ENCODE measurements around the gene COL4A6. TPM values are rescaled to one million over a fixed set of nuclear protein-coding genes. Genes with fewer than 3 reads are reported as not detected.

Gene COL4A6
- polyA plus RNA-seq, 1 donor from 2014 or later, result 1.6 TPM

GRCh38 chrX:108456971-108457477, 18.8 kb upstream of the COL4A6 start:
- Histone ChIP-seq H3K27me3 (ENCODE audit: insufficient read depth, low read depth, low read length) (no peaks in the 10 kb centered on the region), H3K9me2 (ENCODE audit: insufficient read depth, low read length) (no peaks in the 10 kb centered on the region), H3K79me2 (replicated peaks; ENCODE audit: insufficient read depth, low read length) (peaks cover 4% of the 10 kb centered on the region), H3F3A (ENCODE audit: insufficient read depth, low read length, poor library complexity, severe bottlenecking) (no peaks in the 10 kb centered on the region), H3K9me3 (ENCODE audit: low read length) (no peaks in the 10 kb centered on the region), H3K4me2 (ENCODE audit: low read length) (no peak overlapping the region), H2AFZ (ENCODE audit: low read depth, low read length) (no peak overlapping the region), H3K36me3 (ENCODE audit: insufficient read depth, low read length) (no peaks in the 10 kb centered on the region), H3K9ac (ENCODE audit: low read length) (no peak overlapping the region), H3K4me3 (ENCODE audit: low read length) (no peak overlapping the region), H3K27ac (ENCODE audit: low read length) (no peak overlapping the region), H4K20me1 (ENCODE audit: insufficient read depth) (no peaks in the 10 kb centered on the region)
- TF ChIP-seq RAD21 (conservative IDR thresholded peaks at IDR 0.05) (no peak), EZH2 (IDR thresholded peaks at IDR 0.05; ENCODE audit: borderline replicate concordance, insufficient read depth, low read length, poor library complexity, severe bottlenecking) (no peak), SMC3 (conservative IDR thresholded peaks at IDR 0.05; ENCODE audit: poor library complexity) (no peak), EP300 (conservative IDR thresholded peaks at IDR 0.05; ENCODE audit: poor library complexity, severe bottlenecking) (no peak), REST (IDR thresholded peaks at IDR 0.05; ENCODE audit: borderline replicate concordance) (no peak), TAF1 (IDR thresholded peaks at IDR 0.05; ENCODE audit: low read depth) (no peak), MXI1 (conservative IDR thresholded peaks at IDR 0.05; ENCODE audit: poor library complexity, severe bottlenecking) (no peak), POLR2AphosphoS5 (IDR thresholded peaks at IDR 0.05) (no peak)
- TF ChIP-seq, protein P1, sequence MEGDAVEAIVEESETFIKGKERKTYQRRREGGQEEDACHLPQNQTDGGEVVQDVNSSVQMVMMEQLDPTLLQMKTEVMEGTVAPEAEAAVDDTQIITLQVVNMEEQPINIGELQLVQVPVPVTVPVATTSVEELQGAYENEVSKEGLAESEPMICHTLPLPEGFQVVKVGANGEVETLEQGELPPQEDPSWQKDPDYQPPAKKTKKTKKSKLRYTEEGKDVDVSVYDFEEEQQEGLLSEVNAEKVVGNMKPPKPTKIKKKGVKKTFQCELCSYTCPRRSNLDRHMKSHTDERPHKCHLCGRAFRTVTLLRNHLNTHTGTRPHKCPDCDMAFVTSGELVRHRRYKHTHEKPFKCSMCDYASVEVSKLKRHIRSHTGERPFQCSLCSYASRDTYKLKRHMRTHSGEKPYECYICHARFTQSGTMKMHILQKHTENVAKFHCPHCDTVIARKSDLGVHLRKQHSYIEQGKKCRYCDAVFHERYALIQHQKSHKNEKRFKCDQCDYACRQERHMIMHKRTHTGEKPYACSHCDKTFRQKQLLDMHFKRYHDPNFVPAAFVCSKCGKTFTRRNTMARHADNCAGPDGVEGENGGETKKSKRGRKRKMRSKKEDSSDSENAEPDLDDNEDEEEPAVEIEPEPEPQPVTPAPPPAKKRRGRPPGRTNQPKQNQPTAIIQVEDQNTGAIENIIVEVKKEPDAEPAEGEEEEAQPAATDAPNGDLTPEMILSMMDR (IDR thresholded peaks at IDR 0.05; ENCODE audit: poor library complexity, severe bottlenecking), result no peak

GRCh38 chrX:108453841-108454240, 15.6 kb upstream of the COL4A6 start:
- H3K4me2 ChIP-seq (ENCODE audit: low read length), result no peak overlapping the region
- no peaks in the 10 kb centered on the region for H3K9me2 ChIP-seq (ENCODE audit: insufficient read depth, low read length)
- no peak overlapping the region for H3K27ac ChIP-seq (ENCODE audit: low read length)
- no peak overlapping the region for H2AFZ ChIP-seq (ENCODE audit: low read depth, low read length)
- no peak overlapping the region for H3K4me3 ChIP-seq (ENCODE audit: low read length)
- no peaks in the 10 kb centered on the region for H3K9me3 ChIP-seq (ENCODE audit: low read length)
- TF ChIP-seq EZH2 (IDR thresholded peaks at IDR 0.05; ENCODE audit: borderline replicate concordance, insufficient read depth, low read length, poor library complexity, severe bottlenecking) (no peak), EP300 (conservative IDR thresholded peaks at IDR 0.05; ENCODE audit: poor library complexity, severe bottlenecking) (no peak), SMC3 (conservative IDR thresholded peaks at IDR 0.05; ENCODE audit: poor library complexity) (no peak), RAD21 (conservative IDR thresholded peaks at IDR 0.05) (no peak), POLR2AphosphoS5 (IDR thresholded peaks at IDR 0.05) (no peak), TAF1 (IDR thresholded peaks at IDR 0.05; ENCODE audit: low read depth) (no peak), MXI1 (conservative IDR thresholded peaks at IDR 0.05; ENCODE audit: poor library complexity, severe bottlenecking) (no peak), REST (IDR thresholded peaks at IDR 0.05; ENCODE audit: borderline replicate concordance) (no peak)
- TF ChIP-seq, protein P1 (IDR thresholded peaks at IDR 0.05; ENCODE audit: poor library complexity, severe bottlenecking), result no peak
- H4K20me1 ChIP-seq (ENCODE audit: insufficient read depth), result no peaks in the 10 kb centered on the region
- no peaks in the 10 kb centered on the region for H3K36me3 ChIP-seq (ENCODE audit: insufficient read depth, low read length)
- H3K27me3 ChIP-seq (ENCODE audit: insufficient read depth, low read depth, low read length), result no peaks in the 10 kb centered on the region
- peaks cover 4% of the 10 kb centered on the region for H3K79me2 ChIP-seq (replicated peaks; ENCODE audit: insufficient read depth, low read length)
- no peaks in the 10 kb centered on the region for H3F3A ChIP-seq (ENCODE audit: insufficient read depth, low read length, poor library complexity, severe bottlenecking)
- no peak overlapping the region for H3K9ac ChIP-seq (ENCODE audit: low read length)

Measured in neural cell (in vitro differentiated cells).